ENCODE measurements around the gene RAPGEF5.

DNA sequence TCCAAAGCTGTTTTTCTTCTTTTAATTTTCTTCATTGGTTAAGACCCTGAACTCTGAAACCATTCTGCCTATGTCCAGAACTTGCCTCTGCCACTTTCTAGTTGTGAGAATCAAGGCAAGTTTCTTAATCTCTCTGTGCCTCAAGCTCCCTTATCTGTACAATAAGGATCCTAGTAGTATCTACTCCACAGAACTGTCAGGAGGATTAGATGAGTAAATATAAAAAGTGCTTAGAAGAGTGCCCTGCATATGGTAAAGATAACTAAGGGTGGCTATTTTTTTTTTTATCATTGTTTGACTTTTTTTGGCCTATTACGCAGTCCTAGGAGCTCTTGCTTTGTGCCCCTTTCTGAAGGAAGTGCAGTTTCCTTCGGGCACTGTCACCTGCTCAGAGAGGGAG lies 46.4 kb upstream of the RAPGEF5 start:
- TF ChIP-seq, protein P1, sequence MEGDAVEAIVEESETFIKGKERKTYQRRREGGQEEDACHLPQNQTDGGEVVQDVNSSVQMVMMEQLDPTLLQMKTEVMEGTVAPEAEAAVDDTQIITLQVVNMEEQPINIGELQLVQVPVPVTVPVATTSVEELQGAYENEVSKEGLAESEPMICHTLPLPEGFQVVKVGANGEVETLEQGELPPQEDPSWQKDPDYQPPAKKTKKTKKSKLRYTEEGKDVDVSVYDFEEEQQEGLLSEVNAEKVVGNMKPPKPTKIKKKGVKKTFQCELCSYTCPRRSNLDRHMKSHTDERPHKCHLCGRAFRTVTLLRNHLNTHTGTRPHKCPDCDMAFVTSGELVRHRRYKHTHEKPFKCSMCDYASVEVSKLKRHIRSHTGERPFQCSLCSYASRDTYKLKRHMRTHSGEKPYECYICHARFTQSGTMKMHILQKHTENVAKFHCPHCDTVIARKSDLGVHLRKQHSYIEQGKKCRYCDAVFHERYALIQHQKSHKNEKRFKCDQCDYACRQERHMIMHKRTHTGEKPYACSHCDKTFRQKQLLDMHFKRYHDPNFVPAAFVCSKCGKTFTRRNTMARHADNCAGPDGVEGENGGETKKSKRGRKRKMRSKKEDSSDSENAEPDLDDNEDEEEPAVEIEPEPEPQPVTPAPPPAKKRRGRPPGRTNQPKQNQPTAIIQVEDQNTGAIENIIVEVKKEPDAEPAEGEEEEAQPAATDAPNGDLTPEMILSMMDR (IDR thresholded peaks at IDR 0.05): no peak
- no peak for TF ChIP-seq POLR2A (IDR thresholded peaks at IDR 0.05)

All from thyroid gland (tissue), 4 donors.